Neural cell (in vitro differentiated cells): ENCODE data around the gene ZNF366. TPM values are rescaled to one million over a fixed set of nuclear protein-coding genes. Genes with fewer than 3 reads are reported as not detected.

Source experiments
- H2AFZ ChIP-seq: fragments of 200-600, 300-800 bp; sonication (generic), shearing (Covaris generic); 2 replicates; pipeline ENCODE4 v1.6.0; 2014; ENCODE audit warnings: low read depth, mild to moderate bottlenecking, antibody characterized with exemption, low read length, moderate library complexity
- H3F3A ChIP-seq: fragments of 200-600 bp; shearing (Covaris generic); 2 replicates; pipeline ENCODE4 v1.6.1; 2016; ENCODE audit warnings: mild to moderate bottlenecking, moderate library complexity, mixed read lengths, antibody characterized with exemption, low read length; ENCODE audit not compliant: insufficient read depth, poor library complexity, severe bottlenecking
- H3K27ac ChIP-seq: fragments of 200-600, 300-800 bp; sonication (generic), shearing (Covaris generic); 2 replicates; pipeline ENCODE4 v1.5.1; 2014; ENCODE audit warnings: mild to moderate bottlenecking, low read length, moderate library complexity
- H3K27me3 ChIP-seq: fragments of 300-800, 200-600 bp; sonication (generic), shearing (Covaris generic); 2 replicates; pipeline ENCODE4 v1.6.0; 2014; ENCODE audit warnings: mild to moderate bottlenecking, low read depth, low read length, moderate library complexity; ENCODE audit not compliant: insufficient read depth
- H3K36me3 ChIP-seq: fragments of 300-800, 200-600 bp; sonication (generic), shearing (Covaris generic); 2 replicates; pipeline ENCODE4 v1.5.1; 2014; ENCODE audit warnings: mild to moderate bottlenecking, antibody characterized with exemption, low read length, moderate library complexity; ENCODE audit not compliant: insufficient read depth
- H3K4me2 ChIP-seq: fragments of 300-800, 200-600 bp; sonication (generic), shearing (Covaris generic); 2 replicates; pipeline ENCODE4 v1.6.0; 2014; ENCODE audit warnings: mild to moderate bottlenecking, low read length
- H3K4me3 ChIP-seq: fragments of 300-800, 200-600 bp; sonication (generic), shearing (Covaris generic); 2 replicates; pipeline ENCODE4 v1.5.1; 2014; ENCODE audit warnings: mild to moderate bottlenecking, low read length, moderate library complexity
- H3K79me2 ChIP-seq: fragments of 200-600 bp; shearing (Covaris generic); replicated peaks from 2 replicates; pipeline ENCODE4 v1.6.0; 2014; ENCODE audit warnings: mild to moderate bottlenecking, low read length, moderate library complexity; ENCODE audit not compliant: insufficient read depth
- H3K9ac ChIP-seq: fragments of 300-800, 200-600 bp; sonication (generic), shearing (Covaris generic); 2 replicates; pipeline ENCODE4 v1.6.1; 2016; ENCODE audit warnings: mild to moderate bottlenecking, low read length, mixed read lengths
- H3K9me2 ChIP-seq: fragments of 200-600 bp; shearing (Covaris generic); 2 replicates; pipeline ENCODE4 v1.6.1; 2016; ENCODE audit warnings: mild to moderate bottlenecking, low read length, mixed read lengths; ENCODE audit not compliant: insufficient read depth
- H3K9me3 ChIP-seq: fragments of 200-600, 300-800 bp; sonication (generic), shearing (Covaris generic); 2 replicates; pipeline ENCODE4 v1.6.1; 2016; ENCODE audit warnings: mild to moderate bottlenecking, mixed run types, low read length, moderate library complexity, mixed read lengths
- H4K20me1 ChIP-seq: fragments of 200-600 bp; shearing (Covaris generic); 2 replicates; pipeline ENCODE4 v1.6.1; 2016; ENCODE audit warnings: mild to moderate bottlenecking, mixed run types; ENCODE audit not compliant: insufficient read depth
- EP300 ChIP-seq: fragments of 450-650 bp; conservative IDR thresholded peaks from 2 replicates; pipeline ENCODE4 v1.6.1; 2014; ENCODE audit warnings: antibody characterized with exemption, mild to moderate bottlenecking, moderate library complexity; ENCODE audit not compliant: poor library complexity, severe bottlenecking
- EZH2 ChIP-seq: fragments of 200-600, 300-800 bp; shearing (Covaris generic), sonication (generic); IDR thresholded peaks from 2 replicates; pipeline ENCODE4 v1.6.1; 2014; ENCODE audit warnings: antibody characterized with exemption, low read length, borderline replicate concordance, mild to moderate bottlenecking; ENCODE audit not compliant: insufficient read depth, poor library complexity, severe bottlenecking
- MXI1 ChIP-seq: fragments of 450-650 bp; conservative IDR thresholded peaks from 2 replicates; pipeline ENCODE4 v1.6.1; 2014; ENCODE audit warnings: antibody characterized with exemption, mild to moderate bottlenecking; ENCODE audit not compliant: poor library complexity, severe bottlenecking
- POLR2AphosphoS5 ChIP-seq: IDR thresholded peaks from 2 replicates; pipeline ENCODE4 v1.6.1; 2012
- RAD21 ChIP-seq: fragments of 450-650 bp; conservative IDR thresholded peaks from 2 replicates; pipeline ENCODE4 v1.6.1; 2014; ENCODE audit warnings: antibody characterized with exemption, mild to moderate bottlenecking, moderate library complexity
- REST ChIP-seq: IDR thresholded peaks from 2 replicates; pipeline ENCODE4 v1.6.1; 2012; ENCODE audit warnings: borderline replicate concordance
- SMC3 ChIP-seq: fragments of 450-650 bp; conservative IDR thresholded peaks from 2 replicates; pipeline ENCODE4 v1.6.1; 2014; ENCODE audit warnings: antibody characterized with exemption, mild to moderate bottlenecking, moderate library complexity; ENCODE audit not compliant: poor library complexity
- TAF1 ChIP-seq: IDR thresholded peaks from 2 replicates; pipeline ENCODE4 v1.6.1; 2012; ENCODE audit warnings: low read depth
- polyA plus RNA-seq: library from polyadenylated mRNA; depleted of rRNA; stranded (reverse); fragments of >200 nt; gene quantifications from 2 replicates; pipeline ENCODE4 v1.2.3, GENCODE V29; 2014
- TF ChIP-seq, protein P1 (sequence below): fragments of 450-650 bp; IDR thresholded peaks from 2 replicates; pipeline ENCODE4 v1.5.1; 2014; ENCODE audit warnings: antibody characterized with exemption, mild to moderate bottlenecking, moderate library complexity; ENCODE audit not compliant: poor library complexity, severe bottlenecking

The ZNF366 gene
- polyA plus RNA-seq, 1 donor from 2014 or later = not detected

GRCh38 chr5:72394688-72395087 is 112.5 kb downstream of the ZNF366 start:
- Histone ChIP-seq H3K27ac (no peak overlapping the region), H3K79me2 (no peaks in the 10 kb centered on the region), H3K36me3 (no peaks in the 10 kb centered on the region), H3K4me2 (no peak overlapping the region), H3F3A (no peaks in the 10 kb centered on the region), H3K9me2 (no peaks in the 10 kb centered on the region), H2AFZ (no peak overlapping the region), H4K20me1 (no peaks in the 10 kb centered on the region), H3K9me3 (no peaks in the 10 kb centered on the region), H3K9ac (no peak overlapping the region), H3K4me3 (no peak overlapping the region), H3K27me3 (no peaks in the 10 kb centered on the region)
- no peak for TF ChIP-seq REST
- TF ChIP-seq, protein P1, sequence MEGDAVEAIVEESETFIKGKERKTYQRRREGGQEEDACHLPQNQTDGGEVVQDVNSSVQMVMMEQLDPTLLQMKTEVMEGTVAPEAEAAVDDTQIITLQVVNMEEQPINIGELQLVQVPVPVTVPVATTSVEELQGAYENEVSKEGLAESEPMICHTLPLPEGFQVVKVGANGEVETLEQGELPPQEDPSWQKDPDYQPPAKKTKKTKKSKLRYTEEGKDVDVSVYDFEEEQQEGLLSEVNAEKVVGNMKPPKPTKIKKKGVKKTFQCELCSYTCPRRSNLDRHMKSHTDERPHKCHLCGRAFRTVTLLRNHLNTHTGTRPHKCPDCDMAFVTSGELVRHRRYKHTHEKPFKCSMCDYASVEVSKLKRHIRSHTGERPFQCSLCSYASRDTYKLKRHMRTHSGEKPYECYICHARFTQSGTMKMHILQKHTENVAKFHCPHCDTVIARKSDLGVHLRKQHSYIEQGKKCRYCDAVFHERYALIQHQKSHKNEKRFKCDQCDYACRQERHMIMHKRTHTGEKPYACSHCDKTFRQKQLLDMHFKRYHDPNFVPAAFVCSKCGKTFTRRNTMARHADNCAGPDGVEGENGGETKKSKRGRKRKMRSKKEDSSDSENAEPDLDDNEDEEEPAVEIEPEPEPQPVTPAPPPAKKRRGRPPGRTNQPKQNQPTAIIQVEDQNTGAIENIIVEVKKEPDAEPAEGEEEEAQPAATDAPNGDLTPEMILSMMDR = no peak
- no peak for TF ChIP-seq SMC3
- no peak for TF ChIP-seq TAF1
- no peak for TF ChIP-seq EP300
- TF ChIP-seq POLR2AphosphoS5 = no peak
- TF ChIP-seq EZH2 = no peak
- TF ChIP-seq RAD21 = no peak
- no peak for TF ChIP-seq MXI1

GRCh38 chr5:72393052-72393451 is 114.2 kb downstream of the ZNF366 start:
- H3F3A ChIP-seq = no peaks in the 10 kb centered on the region
- no peak overlapping the region for H3K9ac ChIP-seq
- no peaks in the 10 kb centered on the region for H3K36me3 ChIP-seq
- no peaks in the 10 kb centered on the region for H3K9me3 ChIP-seq
- no peak for TF ChIP-seq SMC3
- no peak for TF ChIP-seq EZH2
- TF ChIP-seq EP300 = no peak
- TF ChIP-seq POLR2AphosphoS5 = no peak
- no peak for TF ChIP-seq REST
- TF ChIP-seq RAD21 = no peak
- no peak for TF ChIP-seq TAF1
- H3K27me3 ChIP-seq = no peaks in the 10 kb centered on the region
- H3K4me3 ChIP-seq = no peak overlapping the region
- H3K4me2 ChIP-seq = no peak overlapping the region
- no peak overlapping the region for H3K27ac ChIP-seq
- no peaks in the 10 kb centered on the region for H3K79me2 ChIP-seq
- no peaks in the 10 kb centered on the region for H4K20me1 ChIP-seq
- H2AFZ ChIP-seq = no peak overlapping the region
- H3K9me2 ChIP-seq = no peaks in the 10 kb centered on the region

Other genes with a start within 250 kb of the ZNF366 start
- 30.1 and 36.7 TPM in 2 replicates for gene MRPS27, start 187.2 kb downstream of the ZNF366 start, polyA plus RNA-seq
- gene PTCD2, start 187.0 kb downstream of the ZNF366 start, polyA plus RNA-seq = 4.4 and 4.5 TPM in 2 replicates